Stomach (tissue), 9 donors: ENCODE measurements around the gene ATP9B. TPM values are rescaled to one million over a fixed set of nuclear protein-coding genes. Genes with fewer than 3 reads are reported as not detected.

ENCODE experiments used
- DNase-seq, 2 donors: peaks; one replicate each; pipeline versions ENCODE4 v3.0.0 to v3.0.0-alpha.2; 2013 to 2019
- H3K27ac ChIP-seq, 5 donors: fragments of 200-600 bp in 4 of 5; sonication (generic) in 4 of 5; one replicate each; pipeline ENCODE4 v1.5.1; 2013 to 2019; ENCODE audit warnings: mild to moderate bottlenecking in 1 of 5, moderate library complexity in 1 of 5
- H3K27me3 ChIP-seq, 3 donors: fragments of 200-600 bp; sonication (generic); one replicate each; pipeline ENCODE4 v1.5.1; 2017 to 2019; ENCODE audit warnings: mixed run types in 1 of 3
- H3K36me3 ChIP-seq, 4 donors: fragments of 200-600 bp; sonication (generic); 1 replicate in 3 of 4; 2 replicates in 1 of 4; pipeline ENCODE4 v1.5.1; 2016 to 2019
- H3K4me1 ChIP-seq, 4 donors: fragments of 200-600 bp; sonication (generic); one replicate each; pipeline ENCODE4 v1.5.1; 2016 to 2019
- H3K4me3 ChIP-seq, 4 donors: fragments of 200-600 bp; sonication (generic) in 3 of 4; one replicate each; pipeline ENCODE4 v1.5.1; 2016 to 2019; ENCODE audit warnings: mild to moderate bottlenecking in 1 of 4
- H3K9me3 ChIP-seq, 4 donors: fragments of 200-600 bp; sonication (generic); one replicate each; pipeline ENCODE4 v1.5.1; 2016 to 2019
- EP300 ChIP-seq: sonication (generic); formaldehyde crosslinking; IDR thresholded peaks from one replicate; pipeline ENCODE4 v1.6.1; 2017; ENCODE audit warnings: antibody characterized with exemption
- POLR2A ChIP-seq, 4 donors: fragments of 450-650 bp; IDR thresholded peaks; one replicate each; pipeline ENCODE4 v1.6.1; 2016; ENCODE audit warnings: antibody characterized with exemption in 4 of 4, control low read depth in 2 of 4, mild to moderate bottlenecking in 1 of 4, moderate library complexity in 1 of 4
- POLR2AphosphoS5 ChIP-seq, 3 donors: sonication (generic); formaldehyde crosslinking; IDR thresholded peaks; one replicate each; pipeline ENCODE4 v1.6.1; 2016; ENCODE audit warnings: antibody characterized with exemption in 3 of 3
- WGBS, 5 donors: extraction: QIAGEN DNeasy Blood & Tissue Kit in 3 of 5; methylation state at CpG; one replicate each; pipeline versions ENCODE4 v1.1.5 to v1.1.7; 2013 to 2018; 5-methylcytosine and 5-hydroxymethylcytosine counted together
- intact Hi-C: fragments of 100-400 bp; cut with DNase I; formaldehyde crosslinking; loops from one replicate; pipeline ENCODE4 v1.15.1; 2023; ENCODE audit warnings: low total_unique reads
- polyA plus RNA-seq, 3 donors: library from polyadenylated mRNA; stranded (reverse); fragments of 200-250 nt; gene quantifications; one replicate each; pipeline ENCODE4 v1.2.3, GENCODE V29; 2013
- total RNA-seq, 5 donors: library from RNA; depleted of rRNA; stranded (reverse); fragments of >200 nt; gene quantifications; one replicate each; pipeline versions ENCODE4 v1.1.0 to v1.2.3, GENCODE V29; 2014 to 2016
- TF ChIP-seq, protein P1 (sequence below), 7 experiments: fragments of 450-650 bp in 4 of 7; fragments of 200-600 bp in 3 of 7; sonication (generic) in 3 of 7; IDR thresholded peaks; one replicate each; pipeline ENCODE4 v1.5.1; 2016 to 2019; ENCODE audit warnings: antibody characterized with exemption in 7 of 7, control low read depth in 2 of 7, mild to moderate bottlenecking in 1 of 7
- donor health status: healthy with polysubstance abuse.
- donor health status: Bipolar disorder and iron deficiency.
- donor health status: healthy.

ATP9B gene
- total and polyA plus RNA-seq, 8 donors: 10.6 to 128 (median 34.9) TPM

DNA sequence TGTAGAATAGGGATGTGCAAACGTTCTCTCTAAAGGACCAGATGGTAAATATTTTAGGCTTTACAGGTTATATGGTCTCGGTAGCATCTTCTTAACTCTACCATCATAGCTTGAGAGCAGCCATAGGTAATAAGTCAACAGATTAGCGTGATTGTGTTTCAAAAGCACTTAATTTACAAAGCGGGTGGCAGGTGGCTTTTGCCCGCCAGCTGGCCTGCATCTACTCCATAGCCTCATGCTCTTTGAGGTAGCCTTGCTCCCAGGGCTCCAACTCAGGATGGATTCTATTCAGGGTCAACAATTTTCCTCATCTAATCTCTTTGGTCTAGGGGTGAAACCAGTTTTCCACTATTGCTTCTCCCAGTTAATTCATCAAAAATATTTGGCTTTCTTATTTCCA lies 5.0 kb upstream of the ATP9B start:
- intact Hi-C loops: no loop called here
- Histone ChIP-seq H3K4me3 (no peak overlapping the region), H3K9me3 (no peaks in the 10 kb centered on the region), H3K4me1 (peaks cover 0 to 6% (median 0%) of the 10 kb centered on the region in 4 donors), H3K36me3 (no peaks in the 10 kb centered on the region), H3K27me3 (no peaks in the 10 kb centered on the region), H3K27ac (no peak overlapping the region)
- TF ChIP-seq EP300 (no peak), POLR2AphosphoS5 (IDR thresholded peaks at IDR 0.05) (no peak), POLR2A (IDR thresholded peaks at IDR 0.05) (no peak)
- TF ChIP-seq, protein P1, sequence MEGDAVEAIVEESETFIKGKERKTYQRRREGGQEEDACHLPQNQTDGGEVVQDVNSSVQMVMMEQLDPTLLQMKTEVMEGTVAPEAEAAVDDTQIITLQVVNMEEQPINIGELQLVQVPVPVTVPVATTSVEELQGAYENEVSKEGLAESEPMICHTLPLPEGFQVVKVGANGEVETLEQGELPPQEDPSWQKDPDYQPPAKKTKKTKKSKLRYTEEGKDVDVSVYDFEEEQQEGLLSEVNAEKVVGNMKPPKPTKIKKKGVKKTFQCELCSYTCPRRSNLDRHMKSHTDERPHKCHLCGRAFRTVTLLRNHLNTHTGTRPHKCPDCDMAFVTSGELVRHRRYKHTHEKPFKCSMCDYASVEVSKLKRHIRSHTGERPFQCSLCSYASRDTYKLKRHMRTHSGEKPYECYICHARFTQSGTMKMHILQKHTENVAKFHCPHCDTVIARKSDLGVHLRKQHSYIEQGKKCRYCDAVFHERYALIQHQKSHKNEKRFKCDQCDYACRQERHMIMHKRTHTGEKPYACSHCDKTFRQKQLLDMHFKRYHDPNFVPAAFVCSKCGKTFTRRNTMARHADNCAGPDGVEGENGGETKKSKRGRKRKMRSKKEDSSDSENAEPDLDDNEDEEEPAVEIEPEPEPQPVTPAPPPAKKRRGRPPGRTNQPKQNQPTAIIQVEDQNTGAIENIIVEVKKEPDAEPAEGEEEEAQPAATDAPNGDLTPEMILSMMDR (IDR thresholded peaks at IDR 0.05): no peak
- no peak for DNase-seq
- 69 to 86% (median 82%) methylated on average over 5 of the region's 5 CpGs for WGBS, 5 donors

- no peak for DNase-seq
- Histone ChIP-seq H3K36me3 (no peaks in the 10 kb centered on the region), H3K4me3 (no peak overlapping the region), H3K4me1 (peaks cover 8 to 15% (median 10%) of the 10 kb centered on the region in 4 donors), H3K27me3 (no peaks in the 10 kb centered on the region), H3K27ac (no peak overlapping the region), H3K9me3 (no peaks in the 10 kb centered on the region)
- WGBS, 5 donors: 84 to 96% (median 91%) methylated on average over 2 of the region's 2 CpGs
- intact Hi-C loops: no loop called here
- no peak for TF ChIP-seq POLR2A (IDR thresholded peaks at IDR 0.05)
- TF ChIP-seq EP300: no peak
- no peak for TF ChIP-seq POLR2AphosphoS5 (IDR thresholded peaks at IDR 0.05)
- TF ChIP-seq, protein P1 (IDR thresholded peaks at IDR 0.05): no peak
These were observed 3.4 kb upstream of the ATP9B start for GRCh38 chr18:79065802-79066201.

GRCh38 chr18:79067611-79068010 lies 1.6 kb upstream of the ATP9B start:
- Histone ChIP-seq H3K27me3 (no peaks in the 10 kb centered on the region), H3K36me3 (no peaks in the 10 kb centered on the region), H3K4me3 (no peak overlapping the region), H3K4me1 (peaks cover 9 to 26% (median 15%) of the 10 kb centered on the region in 4 donors), H3K9me3 (no peaks in the 10 kb centered on the region), H3K27ac (peak overlapping the region in 2 of 5 donors; percentile 94 to 98)
- DNase-seq: no peak
- TF ChIP-seq POLR2A (IDR thresholded peaks at IDR 0.05): no peak
- no peak for TF ChIP-seq EP300
- TF ChIP-seq, protein P1 (IDR thresholded peaks at IDR 0.05): no peak
- no peak for TF ChIP-seq POLR2AphosphoS5 (IDR thresholded peaks at IDR 0.05)
- 89 to 97% (median 94%) methylated on average over 4 of the region's 4 CpGs for WGBS, 5 donors
- intact Hi-C loops: no loop called here

DNA sequence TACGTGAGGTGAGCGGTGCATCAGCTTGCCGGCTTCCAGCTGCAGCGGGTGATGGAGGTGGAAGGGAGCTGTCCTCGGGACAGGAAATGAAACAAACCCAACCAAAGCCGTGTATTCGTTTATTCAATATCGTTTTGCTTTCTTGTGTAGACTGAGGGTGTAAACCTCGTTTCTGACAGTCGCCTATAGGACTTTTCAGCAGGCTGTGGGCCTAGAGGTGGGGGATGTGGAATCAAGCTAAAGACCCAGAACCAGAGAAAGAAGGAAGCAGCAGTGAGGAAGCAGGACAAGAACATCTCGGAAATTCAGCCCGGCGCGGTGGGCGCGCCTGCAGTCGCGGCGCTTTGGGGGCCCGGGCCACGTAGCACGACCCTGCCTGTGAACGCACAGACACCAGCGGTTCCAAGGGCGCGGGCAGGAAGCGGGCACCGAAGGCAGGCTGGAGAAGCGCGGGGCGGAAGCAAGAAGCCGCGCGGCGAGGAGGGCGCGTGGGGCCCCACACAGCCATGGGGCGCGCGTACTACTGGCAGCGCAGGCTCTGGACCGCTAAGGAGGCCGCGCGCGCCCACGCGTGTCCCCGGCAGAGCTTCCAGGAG lies 755 bp upstream of the ATP9B start:
- no peaks in the 10 kb centered on the region for H3K27me3 ChIP-seq
- DNase-seq: no peak
- intact Hi-C loops: no loop called here
- H3K4me3 ChIP-seq: peak overlapping the region; percentile 90 to 99 (median 92)
- H3K36me3 ChIP-seq: peaks cover 0 to 8% (median 0%) of the 10 kb centered on the region in 4 donors
- H3K4me1 ChIP-seq: peaks cover 9 to 26% (median 15%) of the 10 kb centered on the region in 4 donors
- WGBS, 5 donors: 10 to 24% (median 12%) methylated on average over 32 to 49 of the region's 49 CpGs
- H3K27ac ChIP-seq: peak overlapping the region; percentile 92 to 98 (median 94)
- no peak for TF ChIP-seq EP300
- TF ChIP-seq POLR2A (IDR thresholded peaks at IDR 0.05): no peak
- TF ChIP-seq, protein P1 (IDR thresholded peaks at IDR 0.05): no peak
- no peak for TF ChIP-seq POLR2AphosphoS5 (IDR thresholded peaks at IDR 0.05)
- no peaks in the 10 kb centered on the region for H3K9me3 ChIP-seq
